T-helper 1 cell treated with Interleukin-12 subunit alpha and Interleukin-12 subunit beta and Interleukin-4 antibody, amounts not matched to agents 30 μg/mL and 1 μg/mL, for 36 hours (primary cell): ENCODE measurements around the gene ANKRD42.

Experiments
- H3K27ac Mint-ChIP-seq: one replicate; pipeline ENCODE4 v1.8.0; 2021; ENCODE audit warnings: mild to moderate bottlenecking, mixed read lengths
- H3K27me3 Mint-ChIP-seq: one replicate; pipeline ENCODE4 v1.8.0; 2021; ENCODE audit warnings: low read depth, mixed read lengths
- H3K36me3 Mint-ChIP-seq: one replicate; pipeline ENCODE4 v1.8.0; 2021; ENCODE audit warnings: low read depth, mixed read lengths
- H3K4me1 Mint-ChIP-seq: one replicate; pipeline ENCODE4 v1.8.0; 2021; ENCODE audit warnings: low read depth, mixed read lengths
- H3K4me3 Mint-ChIP-seq: one replicate; pipeline ENCODE4 v1.8.0; 2021; ENCODE audit warnings: mild to moderate bottlenecking, moderate library complexity, mixed read lengths
- H3K9me3 Mint-ChIP-seq: one replicate; pipeline ENCODE4 v1.8.0; 2021; ENCODE audit warnings: mixed read lengths

The ANKRD42 gene

GRCh38 chr11:83278351-83278750, 84.8 kb downstream of the ANKRD42 start:
- Mint-ChIP-seq H3K36me3 (peaks cover 21% of the 10 kb centered on the region), H3K4me1 (peaks cover 2% of the 10 kb centered on the region), H3K27me3 (no peaks in the 10 kb centered on the region), H3K27ac (no peak overlapping the region), H3K9me3 (no peaks in the 10 kb centered on the region), H3K4me3 (no peak overlapping the region)

GRCh38 chr11:83280256-83280655, 86.7 kb downstream of the ANKRD42 start:
- H3K4me3 Mint-ChIP-seq, result no peak overlapping the region
- H3K27ac Mint-ChIP-seq, result no peak overlapping the region
- no peaks in the 10 kb centered on the region for H3K27me3 Mint-ChIP-seq
- peaks cover 11% of the 10 kb centered on the region for H3K4me1 Mint-ChIP-seq
- peaks cover 12% of the 10 kb centered on the region for H3K36me3 Mint-ChIP-seq
- H3K9me3 Mint-ChIP-seq, result no peaks in the 10 kb centered on the region

GRCh38 chr11:83282084-83282716, 88.7 kb downstream of the ANKRD42 start:
- peaks cover 10% of the 10 kb centered on the region for H3K36me3 Mint-ChIP-seq
- H3K27ac Mint-ChIP-seq, result no peak overlapping the region
- H3K4me3 Mint-ChIP-seq, result no peak overlapping the region
- no peaks in the 10 kb centered on the region for H3K27me3 Mint-ChIP-seq
- H3K4me1 Mint-ChIP-seq, result peaks cover 18% of the 10 kb centered on the region
- H3K9me3 Mint-ChIP-seq, result no peaks in the 10 kb centered on the region

- Mint-ChIP-seq H3K9me3 (no peaks in the 10 kb centered on the region), H3K4me3 (peak overlapping the region; percentile 84)
Measured at GRCh38 chr11:83284501-83285150, 91.1 kb downstream of the ANKRD42 start.

GRCh38 chr11:83285151-83285770, 91.7 kb downstream of the ANKRD42 start:
- peak overlapping the region; percentile 98 for H3K27ac Mint-ChIP-seq
- H3K9me3 Mint-ChIP-seq, result no peaks in the 10 kb centered on the region
- H3K36me3 Mint-ChIP-seq, result peaks cover 3% of the 10 kb centered on the region
- peaks cover 19% of the 10 kb centered on the region for H3K4me1 Mint-ChIP-seq
- H3K27me3 Mint-ChIP-seq, result no peaks in the 10 kb centered on the region
- H3K4me3 Mint-ChIP-seq, result peak overlapping the region; percentile 84

More at GRCh38 chr11:83284501-83285150, 91.1 kb downstream of the ANKRD42 start:
- peaks cover 5% of the 10 kb centered on the region for H3K36me3 Mint-ChIP-seq
- H3K27me3 Mint-ChIP-seq, result no peaks in the 10 kb centered on the region
- peak overlapping the region; percentile 98 for H3K27ac Mint-ChIP-seq
- peaks cover 19% of the 10 kb centered on the region for H3K4me1 Mint-ChIP-seq

- Mint-ChIP-seq H3K4me1 (peaks cover 19% of the 10 kb centered on the region), H3K27me3 (no peaks in the 10 kb centered on the region), H3K27ac (peak within 1 kb of the TSS; percentile 98), H3K9me3 (no peaks in the 10 kb centered on the region), H3K4me3 (peak within 1 kb of the TSS; percentile 84), H3K36me3 (no peaks in the 10 kb centered on the region)
Measured at GRCh38 chr11:83285771-83286528, 92.4 kb downstream of the ANKRD42 start, which contains the start of gene CCDC90B. Gene CCDC90B (minus strand): TSS chr11:83286367. CDS start chr11:83285972, 395 bp downstream.

GRCh38 chr11:83287631-83288030, 94.1 kb downstream of the ANKRD42 start:
- Mint-ChIP-seq H3K27ac (no peak overlapping the region), H3K4me1 (peaks cover 17% of the 10 kb centered on the region), H3K4me3 (no peak overlapping the region), H3K36me3 (no peaks in the 10 kb centered on the region), H3K27me3 (no peaks in the 10 kb centered on the region), H3K9me3 (no peaks in the 10 kb centered on the region)

GRCh38 chr11:83292709-83293456, 99.4 kb downstream of the ANKRD42 start:
- Mint-ChIP-seq H3K36me3 (no peaks in the 10 kb centered on the region), H3K4me3 (peak overlapping the region; percentile 49), H3K27me3 (peaks cover 7% of the 10 kb centered on the region), H3K9me3 (no peaks in the 10 kb centered on the region), H3K27ac (no peak overlapping the region), H3K4me1 (peaks cover 6% of the 10 kb centered on the region)

- Mint-ChIP-seq H3K27ac (no peak overlapping the region), H3K36me3 (no peaks in the 10 kb centered on the region), H3K27me3 (peaks cover 7% of the 10 kb centered on the region), H3K4me3 (no peak overlapping the region), H3K9me3 (no peaks in the 10 kb centered on the region), H3K4me1 (peaks cover 6% of the 10 kb centered on the region)
Measured at GRCh38 chr11:83293457-83293774, 99.9 kb downstream of the ANKRD42 start.

- H3K27ac Mint-ChIP-seq, result no peak overlapping the region
Measured at GRCh38 chr11:83294208-83294607, 100.7 kb downstream of the ANKRD42 start.

More at GRCh38 chr11:83294208-83294607, 100.7 kb downstream of the ANKRD42 start:
- Mint-ChIP-seq H3K27me3 (peaks cover 13% of the 10 kb centered on the region), H3K36me3 (no peaks in the 10 kb centered on the region), H3K9me3 (no peaks in the 10 kb centered on the region), H3K4me3 (no peak overlapping the region), H3K4me1 (peaks cover 6% of the 10 kb centered on the region)
